GM19438 (cell line): ENCODE results near the gene TFPI2.

Source experiments
- ATAC-seq: cut with Tn5 transposase; IDR thresholded peaks from one replicate; pipeline ENCODE4 v1.9.1; 2021; ENCODE audit warnings: low read depth; ENCODE audit not compliant: unreplicated experiment

TFPI2 gene

GRCh38 chr7:93860261-93860660 lies 30.3 kb downstream of the TFPI2 start:
- no peak for ATAC-seq

- no peak for ATAC-seq
These were observed 31.7 kb downstream of the TFPI2 start for GRCh38 chr7:93858857-93859256.

DNA sequence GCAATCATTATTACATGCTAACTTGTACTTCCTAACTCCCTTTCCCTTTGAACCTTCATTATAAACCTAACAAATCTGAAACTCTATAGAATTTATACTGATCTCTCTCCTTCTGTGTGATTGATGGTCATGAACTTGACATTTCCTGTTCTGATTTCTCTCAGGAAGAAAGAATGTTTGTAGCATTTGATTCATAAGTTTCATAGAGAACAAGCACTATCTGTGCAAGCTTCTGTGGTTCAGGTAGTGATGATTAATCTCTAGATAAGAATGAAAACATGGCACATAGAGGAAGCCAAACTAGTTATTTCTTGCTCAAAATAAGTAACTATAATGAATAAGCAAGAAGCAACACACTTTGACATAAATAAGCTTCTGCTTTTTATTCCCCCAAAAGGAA lies 34.2 kb downstream of the TFPI2 start:
- ATAC-seq: no peak

- no peak for ATAC-seq
These were observed 34.8 kb downstream of the TFPI2 start for GRCh38 chr7:93855797-93856196.

DNA sequence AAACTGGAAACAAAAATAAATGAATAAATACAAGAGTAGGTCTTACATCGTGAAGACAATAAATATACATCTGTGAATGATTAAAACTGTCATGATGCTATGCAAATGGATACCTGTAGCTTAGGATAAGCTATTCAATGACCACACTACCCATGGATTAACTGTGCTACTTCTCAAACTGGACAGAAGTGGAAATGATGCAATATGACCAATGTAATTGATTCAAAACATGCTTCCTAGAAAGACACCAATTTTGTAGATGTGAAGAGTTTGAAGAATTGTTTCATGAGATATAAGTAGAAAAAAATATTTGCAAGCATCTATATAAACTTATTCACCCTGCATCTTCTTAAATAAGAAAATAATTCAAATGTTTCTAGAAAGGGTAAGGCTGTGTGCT lies 36.1 kb downstream of the TFPI2 start:
- ATAC-seq: no peak

GRCh38 chr7:93851536-93851935 lies 39.0 kb downstream of the TFPI2 start:
- no peak for ATAC-seq

- ATAC-seq: no peak
These were observed 47.3 kb downstream of the TFPI2 start for GRCh38 chr7:93843260-93843659.

GRCh38 chr7:93838966-93839365 lies 51.6 kb downstream of the TFPI2 start:
- no peak for ATAC-seq

DNA sequence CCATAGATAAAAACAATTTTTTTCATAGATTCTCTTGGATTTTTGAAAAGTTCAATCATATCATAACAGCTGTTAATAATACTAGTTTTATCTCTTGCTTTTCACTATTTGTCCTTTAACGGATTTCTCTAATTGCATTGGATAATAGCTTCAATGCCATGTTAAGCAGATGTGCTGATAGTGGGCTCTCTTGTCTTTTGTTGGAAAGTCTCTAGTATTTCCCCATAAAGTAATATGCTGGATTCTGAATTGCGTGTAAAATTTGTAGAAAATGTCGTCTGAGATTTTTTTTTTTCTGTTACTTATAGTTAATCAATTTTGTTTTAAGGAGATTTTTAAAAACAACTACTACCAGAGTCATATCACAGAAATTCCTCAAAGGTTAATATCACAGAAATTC lies 53.3 kb downstream of the TFPI2 start:
- ATAC-seq: no peak

DNA sequence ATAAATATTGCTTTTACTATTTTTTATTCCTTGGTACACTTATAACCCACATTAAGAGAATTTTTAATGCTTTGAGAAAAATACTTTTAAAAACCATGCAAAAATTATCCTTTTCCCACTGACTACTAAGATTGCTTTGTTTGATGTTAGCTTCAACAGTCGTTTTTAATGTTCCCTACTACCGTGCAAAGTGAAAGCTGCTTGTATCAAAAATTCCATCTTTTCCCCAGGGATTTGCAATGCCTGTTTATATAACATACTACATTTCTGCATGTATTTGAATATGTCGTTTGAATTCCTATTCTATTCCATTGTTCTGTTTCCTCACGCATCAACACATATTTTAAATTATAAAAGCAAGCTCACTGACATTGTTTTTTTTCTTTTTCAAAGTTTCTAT lies 54.4 kb downstream of the TFPI2 start:
- no peak for ATAC-seq

GRCh38 chr7:93835702-93836101 lies 54.9 kb downstream of the TFPI2 start:
- ATAC-seq: no peak
